ENCODE measurements around the gene OGFR.

Gene OGFR

GRCh38 chr20:62831361-62831788 is 26.7 kb downstream of the OGFR start:
- Histone ChIP-seq H3K9ac (ENCODE audit: low read length) (no peak overlapping the region), H2AFZ (ENCODE audit: low read depth, low read length, severe bottlenecking) (no peak overlapping the region), H4K20me1 (ENCODE audit: low read depth, low read length) (no peaks in the 10 kb centered on the region), H3K79me2 (ENCODE audit: insufficient read depth, low read length) (no peaks in the 10 kb centered on the region), H3K27me3 (ENCODE audit: low read length) (no peaks in the 10 kb centered on the region), H3K4me3 (ENCODE audit: insufficient read depth, low read length, poor library complexity, severe bottlenecking) (no peak overlapping the region), H3K4me2 (ENCODE audit: low read depth, low read length, poor library complexity, severe bottlenecking) (no peak overlapping the region), H3F3A (ENCODE audit: insufficient read depth) (no peaks in the 10 kb centered on the region), H3K9me3 (ENCODE audit: insufficient read depth, low read length) (no peaks in the 10 kb centered on the region), H3K27ac (ENCODE audit: low read depth, low read length) (no peak overlapping the region), H3K36me3 (ENCODE audit: low read length) (no peaks in the 10 kb centered on the region), H3K9me2 (replicated peaks; ENCODE audit: insufficient read depth, low read length) (no peaks in the 10 kb centered on the region)
- TF ChIP-seq EZH2phosphoT487 (conservative IDR thresholded peaks at IDR 0.05; ENCODE audit: low read length) = no peak
- TF ChIP-seq, protein P1, sequence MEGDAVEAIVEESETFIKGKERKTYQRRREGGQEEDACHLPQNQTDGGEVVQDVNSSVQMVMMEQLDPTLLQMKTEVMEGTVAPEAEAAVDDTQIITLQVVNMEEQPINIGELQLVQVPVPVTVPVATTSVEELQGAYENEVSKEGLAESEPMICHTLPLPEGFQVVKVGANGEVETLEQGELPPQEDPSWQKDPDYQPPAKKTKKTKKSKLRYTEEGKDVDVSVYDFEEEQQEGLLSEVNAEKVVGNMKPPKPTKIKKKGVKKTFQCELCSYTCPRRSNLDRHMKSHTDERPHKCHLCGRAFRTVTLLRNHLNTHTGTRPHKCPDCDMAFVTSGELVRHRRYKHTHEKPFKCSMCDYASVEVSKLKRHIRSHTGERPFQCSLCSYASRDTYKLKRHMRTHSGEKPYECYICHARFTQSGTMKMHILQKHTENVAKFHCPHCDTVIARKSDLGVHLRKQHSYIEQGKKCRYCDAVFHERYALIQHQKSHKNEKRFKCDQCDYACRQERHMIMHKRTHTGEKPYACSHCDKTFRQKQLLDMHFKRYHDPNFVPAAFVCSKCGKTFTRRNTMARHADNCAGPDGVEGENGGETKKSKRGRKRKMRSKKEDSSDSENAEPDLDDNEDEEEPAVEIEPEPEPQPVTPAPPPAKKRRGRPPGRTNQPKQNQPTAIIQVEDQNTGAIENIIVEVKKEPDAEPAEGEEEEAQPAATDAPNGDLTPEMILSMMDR (IDR thresholded peaks at IDR 0.05; ENCODE audit: insufficient read depth, low read length, poor library complexity, severe bottlenecking) = no peak

DNA sequence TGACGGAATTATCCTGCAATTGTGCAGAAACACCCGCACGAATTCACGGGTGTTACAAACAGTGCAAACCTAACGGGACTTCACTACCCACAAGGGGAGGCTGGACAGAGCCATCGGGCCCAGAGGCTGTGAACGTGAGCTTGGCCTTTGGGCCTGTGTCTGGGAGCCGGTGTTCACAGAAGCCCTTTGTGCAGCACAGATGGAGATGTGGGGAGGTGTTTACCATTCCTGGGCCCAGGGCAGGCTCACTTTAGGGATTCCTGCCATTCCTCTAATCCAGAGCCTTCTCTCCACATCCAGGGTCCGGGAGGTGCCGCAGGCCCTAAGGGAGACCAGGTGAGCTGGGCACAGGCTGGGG is 27.2 kb downstream of the OGFR start:
- no peaks in the 10 kb centered on the region for H3K27me3 ChIP-seq (ENCODE audit: low read length)

DNA sequence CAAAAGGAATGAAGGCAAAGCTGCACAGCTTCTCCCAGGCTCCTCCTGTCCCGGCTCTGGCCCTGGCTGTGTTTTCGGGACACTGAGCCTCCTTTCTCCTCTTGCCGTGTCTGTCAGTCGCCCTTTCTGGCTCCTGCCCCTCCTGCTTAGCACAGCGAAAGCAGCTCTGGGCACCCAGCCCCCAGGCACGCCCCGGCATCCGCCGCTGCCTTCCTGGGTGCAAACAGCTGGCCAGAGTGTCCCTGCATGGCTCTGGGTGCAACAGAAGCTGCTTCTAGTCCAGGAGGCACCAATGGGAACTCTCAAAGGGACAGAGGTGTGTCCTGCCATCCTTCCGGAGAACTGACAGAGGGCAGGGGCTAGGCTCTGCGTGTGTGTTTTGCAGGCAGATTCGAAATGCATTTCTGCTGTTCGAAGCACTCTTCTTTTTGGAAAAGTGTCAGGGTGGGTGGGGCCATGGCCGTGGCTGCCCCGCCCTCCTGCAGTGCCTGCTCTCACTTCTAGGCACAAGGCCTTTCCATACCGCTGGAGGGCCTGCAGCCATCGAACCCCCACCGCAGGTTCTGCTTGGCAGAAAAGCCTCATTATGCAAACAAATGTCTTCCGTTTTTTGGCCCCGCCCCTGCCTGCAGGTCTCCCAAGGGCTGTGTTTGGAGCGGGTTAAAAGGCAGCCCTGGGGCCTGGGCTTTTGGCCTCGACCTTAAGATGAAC is 27.7 kb downstream of the OGFR start:
- H3K4me2 ChIP-seq (ENCODE audit: low read depth, low read length, poor library complexity, severe bottlenecking) = peak overlapping the region; percentile 42
- no peaks in the 10 kb centered on the region for H3K79me2 ChIP-seq (ENCODE audit: insufficient read depth, low read length)
- H2AFZ ChIP-seq (ENCODE audit: low read depth, low read length, severe bottlenecking) = peak overlapping the region; percentile 21
- H3K4me3 ChIP-seq (ENCODE audit: insufficient read depth, low read length, poor library complexity, severe bottlenecking) = peak overlapping the region; percentile 23
- peak overlapping the region; percentile 34 for H3K27ac ChIP-seq (ENCODE audit: low read depth, low read length)
- no peak overlapping the region for H3K9ac ChIP-seq (ENCODE audit: low read length)
- H3K9me2 ChIP-seq (replicated peaks; ENCODE audit: insufficient read depth, low read length) = no peaks in the 10 kb centered on the region
- no peaks in the 10 kb centered on the region for H3K36me3 ChIP-seq (ENCODE audit: low read length)
- no peaks in the 10 kb centered on the region for H3F3A ChIP-seq (ENCODE audit: insufficient read depth)
- TF ChIP-seq, protein P1 (IDR thresholded peaks at IDR 0.05; ENCODE audit: insufficient read depth, low read length, poor library complexity, severe bottlenecking) = no peak
- TF ChIP-seq EZH2phosphoT487 (conservative IDR thresholded peaks at IDR 0.05; ENCODE audit: low read length) = no peak
- H3K9me3 ChIP-seq (ENCODE audit: insufficient read depth, low read length) = no peaks in the 10 kb centered on the region
- no peaks in the 10 kb centered on the region for H4K20me1 ChIP-seq (ENCODE audit: low read depth, low read length)
- no peaks in the 10 kb centered on the region for H3K27me3 ChIP-seq (ENCODE audit: low read length)

More for the DNA sequence above, 27.2 kb downstream of the OGFR start:
- H3K36me3 ChIP-seq (ENCODE audit: low read length) = no peaks in the 10 kb centered on the region
- H2AFZ ChIP-seq (ENCODE audit: low read depth, low read length, severe bottlenecking) = no peak overlapping the region
- TF ChIP-seq EZH2phosphoT487 (conservative IDR thresholded peaks at IDR 0.05; ENCODE audit: low read length) = no peak
- TF ChIP-seq, protein P1 (IDR thresholded peaks at IDR 0.05; ENCODE audit: insufficient read depth, low read length, poor library complexity, severe bottlenecking) = no peak
- H3K9ac ChIP-seq (ENCODE audit: low read length) = no peak overlapping the region
- peak overlapping the region; percentile 42 for H3K4me2 ChIP-seq (ENCODE audit: low read depth, low read length, poor library complexity, severe bottlenecking)
- H3K9me2 ChIP-seq (replicated peaks; ENCODE audit: insufficient read depth, low read length) = no peaks in the 10 kb centered on the region
- no peaks in the 10 kb centered on the region for H3K9me3 ChIP-seq (ENCODE audit: insufficient read depth, low read length)
- H4K20me1 ChIP-seq (ENCODE audit: low read depth, low read length) = no peaks in the 10 kb centered on the region
- H3K27ac ChIP-seq (ENCODE audit: low read depth, low read length) = no peak overlapping the region
- H3K79me2 ChIP-seq (ENCODE audit: insufficient read depth, low read length) = no peaks in the 10 kb centered on the region
- no peak overlapping the region for H3K4me3 ChIP-seq (ENCODE audit: insufficient read depth, low read length, poor library complexity, severe bottlenecking)
- no peaks in the 10 kb centered on the region for H3F3A ChIP-seq (ENCODE audit: insufficient read depth)

All from SU-DHL-6 (cell line).